DOHH2 (cell line): Measurements from ENCODE around the gene POMGNT1.
"Not testable (repeated sequence)": the region's sequence is repeated elsewhere in the genome, so short reads cannot be mapped to it uniquely, and the experiment has no call there.

Experiments used
- CTCF ChIP-seq: fragments of 200-600 bp; sonication (generic); IDR thresholded peaks from one replicate; pipeline ENCODE4 v1.5.1; 2014; ENCODE audit warnings: antibody characterized with exemption, mild to moderate bottlenecking, low read depth, low read length; ENCODE audit not compliant: poor library complexity, severe bottlenecking
- EZH2phosphoT487 ChIP-seq: fragments of 200-600 bp; sonication (generic); IDR thresholded peaks from 2 replicates; pipeline ENCODE4 v1.6.1; 2017; ENCODE audit warnings: borderline replicate concordance, mild to moderate bottlenecking, antibody characterized with exemption, low read length, moderate library complexity, mixed read lengths

GRCh38 chr1:46243831-46244230, 45.6 kb upstream of the POMGNT1 start:
- TF ChIP-seq CTCF, EZH2phosphoT487: not testable (repeated sequence)
